AG10803 (cell line): ENCODE measurements around the gene ZDHHC14.

ENCODE experiments used
- DNase-seq: peaks from one replicate; pipeline ENCODE4 v3.0.0; 2010; ENCODE audit warnings: low read depth
- H3K4me3 ChIP-seq: 2 replicates; pipeline ENCODE4 v1.5.1; 2011; ENCODE audit warnings: mild to moderate bottlenecking, low read length, control low read depth
- CTCF ChIP-seq: conservative IDR thresholded peaks from 2 replicates; pipeline ENCODE4 v1.5.1; 2011; ENCODE audit warnings: mild to moderate bottlenecking, low read length, control low read depth, inconsistent platforms

ZDHHC14 gene

GRCh38 chr6:157621406-157621805, 240.4 kb downstream of the ZDHHC14 start:
- H3K4me3 ChIP-seq, result no peak overlapping the region
- no peak for TF ChIP-seq CTCF
- peak; percentile 52 for DNase-seq

GRCh38 chr6:157622427-157622826, 241.4 kb downstream of the ZDHHC14 start:
- no peak for DNase-seq
- no peak for TF ChIP-seq CTCF
- no peak overlapping the region for H3K4me3 ChIP-seq

- no peak for DNase-seq
- no peak for TF ChIP-seq CTCF
- no peak overlapping the region for H3K4me3 ChIP-seq
These were observed 244.1 kb downstream of the ZDHHC14 start for GRCh38 chr6:157625111-157625510.

- peak; percentile 13 for DNase-seq
These were observed 244.8 kb downstream of the ZDHHC14 start for GRCh38 chr6:157625764-157626163.

GRCh38 chr6:157627195-157627966, 246.4 kb downstream of the ZDHHC14 start:
- DNase-seq, result no peak
- no peak overlapping the region for H3K4me3 ChIP-seq
- TF ChIP-seq CTCF, result no peak

More at GRCh38 chr6:157625764-157626163, 244.8 kb downstream of the ZDHHC14 start:
- H3K4me3 ChIP-seq, result peak overlapping the region; percentile 12; the same call in 1 of the 2 replicates
- no peak for TF ChIP-seq CTCF

- TF ChIP-seq CTCF, result no peak
- no peak for DNase-seq
- H3K4me3 ChIP-seq, result no peak overlapping the region
These were observed 247.5 kb downstream of the ZDHHC14 start for GRCh38 chr6:157628463-157628862.

- no peak for DNase-seq
- no peak overlapping the region for H3K4me3 ChIP-seq
- no peak for TF ChIP-seq CTCF
These were observed 248.2 kb downstream of the ZDHHC14 start for GRCh38 chr6:157629220-157629619.
